Testis (tissue), 3 donors: Measurements from ENCODE around the gene MYOM1. TPM values are rescaled to one million over a fixed set of nuclear protein-coding genes. Genes with fewer than 3 reads are reported as not detected.
"Not testable (repeated sequence)": the region's sequence is repeated elsewhere in the genome, so short reads cannot be mapped to it uniquely, and the experiment has no call there.

Experiments used
- DNase-seq: peaks from one replicate; pipeline ENCODE4 v3.0.0-alpha.2; 2019
- H3K27ac ChIP-seq, 2 donors: fragments of 200-600 bp; sonication (generic); one replicate each; pipeline ENCODE4 v1.5.1; 2019
- H3K27me3 ChIP-seq: fragments of 200-600 bp; sonication (generic); one replicate; pipeline ENCODE4 v1.5.1; 2019
- H3K36me3 ChIP-seq: fragments of 200-600 bp; sonication (generic); one replicate; pipeline ENCODE4 v1.5.1; 2017; ENCODE audit warnings: low read depth; ENCODE audit errors: missing control alignments
- H3K4me1 ChIP-seq: fragments of 200-600 bp; sonication (generic); one replicate; pipeline ENCODE4 v1.5.1; 2019
- H3K4me3 ChIP-seq, 2 donors: fragments of 200-600 bp; sonication (generic); one replicate each; pipeline ENCODE4 v1.5.1; 2017 to 2019
- H3K9me3 ChIP-seq: fragments of 200-600 bp; sonication (generic); one replicate; pipeline ENCODE4 v1.5.1; 2017
- CTCF ChIP-seq, 3 experiments: fragments of 450-650 bp in 2 of 3; fragments of 200-600 bp in 1 of 3; sonication (generic) in 1 of 3; IDR thresholded peaks; one replicate each; pipeline ENCODE4 v1.5.1; 2016 to 2019; ENCODE audit warnings: antibody characterized with exemption in 3 of 3, mild to moderate bottlenecking in 2 of 3, moderate library complexity in 1 of 3
- POLR2A ChIP-seq: fragments of 450-650 bp; IDR thresholded peaks from one replicate; pipeline ENCODE4 v1.6.1; 2017; ENCODE audit warnings: antibody characterized with exemption, mild to moderate bottlenecking, moderate library complexity
- WGBS, 2 donors: methylation state at CpG; one replicate each; pipeline ENCODE4 v1.1.5; 2018; 5-methylcytosine and 5-hydroxymethylcytosine counted together
- intact Hi-C: fragments of 100-400 bp; cut with DNase I; formaldehyde crosslinking; loops from one replicate; pipeline ENCODE4 v1.15.1; 2023; ENCODE audit warnings: low total_unique reads
- polyA plus RNA-seq: library from polyadenylated mRNA; stranded (reverse); fragments of 350-450 nt; fragmentation: Illumina TruSeq; extraction: RNeasy Lipid Tissue Mini Kit (QIAGEN cat#74804); gene quantifications from one replicate; pipeline ENCODE4 v1.2.3, GENCODE V29; 2014; ENCODE audit warnings: low read depth, low replicate concordance; ENCODE audit not compliant: insufficient read depth
- total RNA-seq, 2 donors: library from RNA; depleted of rRNA; stranded (reverse); fragments of >200 nt; gene quantifications; one replicate each; pipeline ENCODE4 v1.2.3, GENCODE V29; 2016

The MYOM1 gene
- total and polyA plus RNA-seq, 3 donors from 2014 or later: 9.1 to 19.9 (median 16.9) TPM

- Histone ChIP-seq H3K9me3 (no peaks in the 10 kb centered on the region), H3K27me3 (no peaks in the 10 kb centered on the region), H3K36me3 (no peaks in the 10 kb centered on the region), H3K27ac (no peak overlapping the region), H3K4me1 (peaks cover 24% of the 10 kb centered on the region), H3K4me3 (no peak overlapping the region)
- DNase-seq: no peak
- 90 to 91% methylated on average over 3 of the region's 3 CpGs for WGBS, 2 donors
- intact Hi-C loops: no loop called here
- TF ChIP-seq POLR2A: no peak
- no peak for TF ChIP-seq CTCF (IDR thresholded peaks at IDR 0.05)
Measured at GRCh38 chr18:3032721-3033120, 187.0 kb downstream of the MYOM1 start.

- 19 to 28% methylated on average over 12 of the region's 12 CpGs for WGBS, 2 donors
- H3K27me3 ChIP-seq: no peaks in the 10 kb centered on the region
- peak; percentile 87 for DNase-seq
- no peaks in the 10 kb centered on the region for H3K9me3 ChIP-seq
- no peak overlapping the region for H3K4me3 ChIP-seq
- peak overlapping the region; percentile 53 to 79 for H3K27ac ChIP-seq
- H3K36me3 ChIP-seq: no peaks in the 10 kb centered on the region
- TF ChIP-seq POLR2A: no peak
- no peak for TF ChIP-seq CTCF (IDR thresholded peaks at IDR 0.05)
- H3K4me1 ChIP-seq: peaks cover 46% of the 10 kb centered on the region
- intact Hi-C loops: no loop called here
Measured at GRCh38 chr18:3029215-3029952, 190.4 kb downstream of the MYOM1 start.

GRCh38 chr18:3028115-3028514 is 191.7 kb downstream of the MYOM1 start:
- WGBS, 2 donors: 52 to 53% methylated on average over 3 of the region's 3 CpGs
- H3K27me3 ChIP-seq, DNase-seq, H3K9me3 ChIP-seq, H3K36me3 ChIP-seq, H3K4me3 ChIP-seq, intact Hi-C loops: not testable (repeated sequence)
- Histone ChIP-seq H3K4me1 (peaks cover 46% of the 10 kb centered on the region), H3K27ac (peak overlapping the region; percentile 53 to 79)

- peak overlapping the region; percentile 53 to 79 for H3K27ac ChIP-seq
- TF ChIP-seq CTCF (IDR thresholded peaks at IDR 0.05) (no peak), POLR2A (no peak)
- H3K36me3 ChIP-seq: no peaks in the 10 kb centered on the region
- H3K27me3 ChIP-seq: no peaks in the 10 kb centered on the region
- no peaks in the 10 kb centered on the region for H3K9me3 ChIP-seq
- intact Hi-C loops: no loop called here
- WGBS, 2 donors: 13 to 24% methylated on average over 11 of the region's 11 CpGs
- H3K4me1 ChIP-seq: peaks cover 46% of the 10 kb centered on the region
- no peak overlapping the region for H3K4me3 ChIP-seq
- DNase-seq: no peak
Measured at GRCh38 chr18:3027370-3027891, 192.3 kb downstream of the MYOM1 start.

- Histone ChIP-seq H3K4me1 (peaks cover 46% of the 10 kb centered on the region), H3K27ac (peak overlapping the region; percentile 1 to 53), H3K27me3 (no peaks in the 10 kb centered on the region), H3K4me3 (no peak overlapping the region), H3K36me3 (no peaks in the 10 kb centered on the region), H3K9me3 (no peaks in the 10 kb centered on the region)
- DNase-seq: no peak
- 59 to 86% methylated on average over 2 of the region's 2 CpGs for WGBS, 2 donors
- intact Hi-C loops: no loop called here
- TF ChIP-seq POLR2A (no peak), CTCF (IDR thresholded peaks at IDR 0.05) (no peak)
Measured at GRCh38 chr18:3025544-3025943, 194.2 kb downstream of the MYOM1 start.

- H3K27ac ChIP-seq, intact Hi-C loops, H3K36me3 ChIP-seq, H3K9me3 ChIP-seq, H3K27me3 ChIP-seq, DNase-seq, H3K4me3 ChIP-seq: not testable (repeated sequence)
- H3K4me1 ChIP-seq: peaks cover 30% of the 10 kb centered on the region
- WGBS, 2 donors: 86 to 89% methylated on average over 2 to 3 of the region's 5 CpGs
Measured at GRCh38 chr18:3023603-3024002, 196.2 kb downstream of the MYOM1 start.
